A549 (cell line): Measurements from ENCODE around the gene TJP2. TPM values are rescaled to one million over a fixed set of nuclear protein-coding genes. Genes with fewer than 3 reads are reported as not detected.
"Not testable (repeated sequence)": the region's sequence is repeated elsewhere in the genome, so short reads cannot be mapped to it uniquely, and the experiment has no call there.

ENCODE experiments used
- ATAC-seq, 2 experiments: fragments of 200-7000 bp in 1 of 2; fragments of >200 bp in 1 of 2; cut with Nextera tagmentation in 1 of 2; cut with Tn5 transposase in 1 of 2; 3 replicates each; pipeline versions ENCODE4 v1.8.0 to v1.9.1; 2018 to 2020; ENCODE audit warnings: mild to moderate bottlenecking in 1 of 2, moderate library complexity in 1 of 2
- CTCF ChIA-PET: fragments of 300-600 bp; sonication (Branson Sonifier 250); formaldehyde crosslinking; extraction: SDS; loops from one replicate; lab custom pipeline; 2021; ENCODE audit warnings: antibody characterized with exemption, inconsistent platforms; lab: Yijun Ruan, JAX
- POLR2A ChIA-PET: fragments of 350-600 bp; formaldehyde crosslinking; extraction: SDS; loops from one replicate; lab custom pipeline; 2021; ENCODE audit warnings: antibody characterized with exemption, inconsistent platforms; lab: Yijun Ruan, JAX
- DNase-seq, 2 experiments: peaks; one replicate each; pipeline versions ENCODE4 v3.0.0 to v3.0.0-alpha.2; 2011 to 2016; ENCODE audit warnings: low read depth in 1 of 2, low spot score in 1 of 2
- FAIRE-seq: peaks from 2 replicates; lab custom pipeline; 2011; peaks lifted over from hg19 to GRCh38; lab: Jason Lieb, UNC
- H3K27ac ChIP-seq, 2 experiments: fragments of >200 bp; sonication (Bioruptor Twin); formaldehyde crosslinking; 3 replicates each; pipeline ENCODE4 v1.5.1; 2016 to 2017
- H3K4me1 ChIP-seq: fragments of >200 bp; sonication (Bioruptor Twin); formaldehyde crosslinking; 3 replicates; pipeline ENCODE4 v1.6.1; 2016
- H3K4me2 ChIP-seq: fragments of >200 bp; sonication (Bioruptor Twin); formaldehyde crosslinking; 3 replicates; pipeline ENCODE4 v1.6.1; 2016
- H3K4me3 ChIP-seq: fragments of >200 bp; sonication (Bioruptor Twin); formaldehyde crosslinking; 3 replicates; pipeline ENCODE4 v1.5.1; 2016
- H3K9me3 ChIP-seq: fragments of >200 bp; sonication (Bioruptor Twin); formaldehyde crosslinking; 3 replicates; pipeline ENCODE4 v1.6.1; 2016
- EHF ChIP-seq: fragments of 250-450 bp; sonication (Bioruptor Pico); IDR thresholded peaks from 2 replicates; pipeline ENCODE4 v1.5.0; 2020; ENCODE audit warnings: mild to moderate bottlenecking
- EP300 ChIP-seq, 2 experiments: fragments of >200 bp; sonication (Bioruptor Twin); formaldehyde crosslinking; IDR thresholded peaks; 2 replicates in 1 of 2; 3 replicates in 1 of 2; pipeline ENCODE4 v1.6.1; 2016 to 2017
- FOXS1 ChIP-seq: fragments of 250-450 bp; sonication (Bioruptor Pico); IDR thresholded peaks from 2 replicates; pipeline ENCODE4 v1.5.0; 2020; ENCODE audit warnings: mild to moderate bottlenecking, moderate library complexity
- HDAC2 ChIP-seq: fragments of 200-600 bp; sonication (generic); IDR thresholded peaks from 2 replicates; pipeline ENCODE4 v1.6.1; 2016
- HOXA7 ChIP-seq: fragments of 250-450 bp; sonication (Bioruptor Pico); IDR thresholded peaks from 2 replicates; pipeline ENCODE4 v1.5.0; 2020; ENCODE audit warnings: mild to moderate bottlenecking, moderate library complexity
- JUNB ChIP-seq: fragments of >200 bp; sonication (Bioruptor Twin); formaldehyde crosslinking; IDR thresholded peaks from 2 replicates; pipeline ENCODE4 v1.6.1; 2016
- KDM1A ChIP-seq: fragments of 200-600 bp; sonication (generic); IDR thresholded peaks from 2 replicates; pipeline ENCODE4 v1.6.1; 2016; ENCODE audit warnings: low read depth, mild to moderate bottlenecking
- MAFK ChIP-seq: fragments of 450-650 bp; IDR thresholded peaks from 2 replicates; pipeline ENCODE4 v1.6.1; 2014; ENCODE audit not compliant: partially characterized antibody
- NFE2L2 ChIP-seq: fragments of 150-350 bp; conservative IDR thresholded peaks from 2 replicates; pipeline ENCODE4 v1.6.1; 2014; ENCODE audit warnings: low read length
- PHF8 ChIP-seq: fragments of 200-600 bp; sonication (generic); IDR thresholded peaks from 2 replicates; pipeline ENCODE4 v1.6.1; 2016; ENCODE audit warnings: low read depth, mild to moderate bottlenecking, antibody characterized with exemption, moderate library complexity, borderline replicate concordance
- POLR2A ChIP-seq: IDR thresholded peaks from 2 replicates; pipeline ENCODE4 v1.6.1; 2012; ENCODE audit warnings: mild to moderate bottlenecking, low read length
- POLR2AphosphoS2 ChIP-seq: conservative IDR thresholded peaks from 2 replicates; pipeline ENCODE4 v1.6.1; 2012; ENCODE audit warnings: low read length, improper control_type of control experiment, inconsistent platforms
- RAD21 ChIP-seq, 2 experiments: fragments of >200 bp in 1 of 2; sonication (Bioruptor Twin) in 1 of 2; formaldehyde crosslinking in 1 of 2; IDR thresholded peaks in 1 of 2; conservative IDR thresholded peaks in 1 of 2; 2 replicates in 1 of 2; 3 replicates in 1 of 2; pipeline ENCODE4 v1.6.1; 2012 to 2018; ENCODE audit warnings: inconsistent platforms in 1 of 2
- RCOR1 ChIP-seq: fragments of 150-350 bp; IDR thresholded peaks from 2 replicates; pipeline ENCODE4 v1.6.1; 2014; ENCODE audit warnings: antibody characterized with exemption, low read length, low read depth
- RFX5 ChIP-seq: fragments of 450-650 bp; IDR thresholded peaks from 2 replicates; pipeline ENCODE4 v1.7.1; 2014; ENCODE audit warnings: antibody characterized with exemption, mild to moderate bottlenecking, moderate library complexity
- SMC3 ChIP-seq: fragments of >200 bp; sonication (Bioruptor Twin); formaldehyde crosslinking; IDR thresholded peaks from 3 replicates; pipeline ENCODE4 v1.6.1; 2018; ENCODE audit warnings: inconsistent platforms
- ZSCAN20 ChIP-seq: fragments of 250-450 bp; sonication (Bioruptor Pico); IDR thresholded peaks from 2 replicates; pipeline ENCODE4 v1.8.0; 2022; ENCODE audit warnings: mild to moderate bottlenecking, moderate library complexity
- WGBS: methylation state at CpG from one replicate; pipeline ENCODE4 v1.1.6; 2017; ENCODE audit errors: missing lambda C conversion rate; 5-methylcytosine and 5-hydroxymethylcytosine counted together
- polyA plus RNA-seq, 4 experiments: library from polyadenylated mRNA; depleted of rRNA in 3 of 4; stranded (reverse); fragments of >200 nt; fragmentation: RNase III in 1 of 4; extraction: RNeasy Plus Mini Kit Qiagen cat#74134 plus additional on column Dnase treatment in 1 of 4; gene quantifications; 2 replicates in 3 of 4; 3 replicates in 1 of 4; pipeline ENCODE4 v1.2.3, GENCODE V29; 2011 to 2017
- TF ChIP-seq, protein P1 (sequence below): fragments of >200 bp; sonication (Bioruptor Twin); formaldehyde crosslinking; IDR thresholded peaks from 2 replicates; pipeline ENCODE4 v1.6.1; 2016

Gene TJP2
- polyA plus RNA-seq, 2 of the 4 experiments (the other 2 are of a cell fraction), result 1.7 to 3.6 TPM

DNA sequence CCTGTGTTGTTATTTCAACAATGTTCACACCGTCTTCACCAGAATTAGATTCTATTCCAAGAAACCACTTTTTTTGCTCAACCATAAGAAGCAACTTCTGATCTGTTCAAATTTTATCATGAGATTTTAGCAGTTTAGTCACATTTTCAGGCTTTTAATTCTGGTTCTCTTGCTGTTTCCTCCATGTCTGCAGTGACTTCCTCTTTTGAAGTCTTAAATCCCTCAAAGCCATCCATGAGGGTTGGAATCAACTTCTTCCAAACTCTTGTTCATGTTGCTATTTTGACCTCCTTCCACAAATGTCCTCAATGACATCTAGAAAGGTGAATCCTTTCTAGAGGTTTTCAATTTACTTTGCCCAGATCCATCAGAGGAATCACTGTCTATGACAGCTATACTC lies 125.2 kb downstream of the TJP2 start:
- DNase-seq (no peak), FAIRE-seq (no peak), ATAC-seq (no peak)
- WGBS, result 44% methylated on average over 1 of the region's 1 CpG
- Histone ChIP-seq H3K9me3 (no peaks in the 10 kb centered on the region), H3K4me1 (no peaks in the 10 kb centered on the region), H3K27ac (no peak overlapping the region), H3K4me3 (no peak overlapping the region), H3K4me2 (no peak overlapping the region)
- ChIA-PET CTCF (no interaction called here), POLR2A (no interaction called here)
- TF ChIP-seq POLR2AphosphoS2 (no peak), POLR2A (no peak), FOXS1 (CRISPR knock-in tag) (no peak), HOXA7 (CRISPR knock-in tag) (no peak), RCOR1 (no peak), RAD21 (conservative IDR thresholded peaks at IDR 0.05 in 1 of 2, IDR thresholded peaks at IDR 0.05 in 1 of 2) (no peak), KDM1A (no peak)

DNA sequence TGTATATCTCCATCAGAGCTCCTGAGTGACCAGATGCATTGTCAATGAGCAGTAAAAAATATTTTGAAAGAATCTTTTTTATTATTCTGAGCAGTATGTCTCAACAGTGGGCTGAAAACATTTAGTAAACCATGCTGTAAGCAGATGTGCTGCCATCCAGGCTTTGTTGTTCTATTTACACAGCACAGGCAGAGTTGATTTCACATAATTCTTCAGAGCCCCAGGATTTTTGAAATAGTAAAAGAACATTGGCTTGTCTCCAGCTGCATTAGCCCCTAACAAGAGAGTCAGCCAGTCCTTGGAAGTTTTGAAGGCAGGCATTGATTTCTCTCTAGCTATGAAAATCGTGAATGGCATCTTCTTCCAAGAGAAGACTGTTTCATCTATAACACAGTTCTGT lies 125.7 kb downstream of the TJP2 start:
- ChIA-PET CTCF (no interaction called here), POLR2A (no interaction called here)
- H3K4me3 ChIP-seq, result no peak overlapping the region
- ATAC-seq (no peak), FAIRE-seq (no peak), DNase-seq (no peak)
- no peaks in the 10 kb centered on the region for H3K9me3 ChIP-seq
- H3K27ac ChIP-seq, result no peak overlapping the region
- TF ChIP-seq PHF8 (no peak), JUNB (no peak), EP300 (IDR thresholded peaks at IDR 0.05) (no peak), ZSCAN20 (no peak), HDAC2 (no peak)
- TF ChIP-seq, protein P1, sequence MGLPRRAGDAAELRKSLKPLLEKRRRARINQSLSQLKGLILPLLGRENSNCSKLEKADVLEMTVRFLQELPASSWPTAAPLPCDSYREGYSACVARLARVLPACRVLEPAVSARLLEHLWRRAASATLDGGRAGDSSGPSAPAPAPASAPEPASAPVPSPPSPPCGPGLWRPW, result no peak
- WGBS, result 0% methylated on average over 1 of the region's 1 CpG
- no peaks in the 10 kb centered on the region for H3K4me1 ChIP-seq
- H3K4me2 ChIP-seq, result no peak overlapping the region

DNA sequence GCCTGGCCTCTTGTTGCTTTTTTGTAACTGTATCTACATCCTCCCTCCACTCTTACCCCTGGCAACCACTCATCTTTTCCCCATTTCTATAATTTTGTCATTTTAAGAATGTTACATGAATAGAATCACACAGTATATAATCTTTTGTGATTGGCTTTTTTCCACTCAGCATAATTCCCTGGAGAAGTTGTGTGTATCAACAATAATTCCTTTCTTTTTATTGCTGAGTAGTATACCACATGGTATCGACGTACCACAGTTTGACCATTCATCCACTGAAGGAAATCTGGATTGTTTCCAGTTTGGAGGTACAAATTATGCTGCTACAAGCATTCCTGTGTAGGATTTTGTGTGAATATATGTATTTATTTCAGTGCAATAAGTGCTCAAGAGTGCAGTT lies 129.3 kb downstream of the TJP2 start:
- no peaks in the 10 kb centered on the region for H3K9me3 ChIP-seq
- ChIA-PET POLR2A (no interaction called here), CTCF (no interaction called here)
- H3K4me1 ChIP-seq, result no peaks in the 10 kb centered on the region
- WGBS, result 16% methylated on average over 2 of the region's 2 CpGs
- no peak for FAIRE-seq
- no peak for DNase-seq
- no peak overlapping the region for H3K27ac ChIP-seq
- no peak for TF ChIP-seq SMC3
- TF ChIP-seq RFX5, result no peak
- TF ChIP-seq MAFK, result no peak
- ATAC-seq, result no peak
- no peak overlapping the region for H3K4me2 ChIP-seq
- H3K4me3 ChIP-seq, result no peak overlapping the region

DNA sequence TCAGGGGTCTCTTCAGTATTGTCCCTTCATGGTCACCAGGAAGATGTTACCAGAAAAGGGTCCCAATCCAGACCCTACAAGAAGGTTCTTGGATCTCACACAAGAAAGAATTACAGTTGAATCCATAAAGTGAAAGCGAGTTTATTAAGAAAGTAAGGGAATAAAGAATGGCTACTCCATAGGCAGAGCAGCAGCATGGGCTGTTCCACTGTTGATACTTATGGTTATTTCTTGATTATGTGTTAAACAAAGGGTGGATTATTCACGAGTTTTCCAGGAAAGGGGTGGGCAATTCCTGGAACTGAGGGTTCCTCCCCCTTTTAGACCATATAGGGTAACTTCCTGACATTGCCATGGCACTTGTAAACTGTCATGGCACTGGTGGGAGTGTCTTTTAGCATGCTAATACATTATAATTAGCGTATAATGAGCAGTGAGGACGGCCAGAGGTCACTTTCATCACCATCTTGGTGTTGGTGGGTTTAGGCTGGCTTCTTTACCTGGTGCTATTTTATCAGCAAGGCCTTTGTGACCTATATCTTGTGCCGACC lies 132.9 kb downstream of the TJP2 start:
- H3K4me2 ChIP-seq, H3K4me1 ChIP-seq, DNase-seq, ATAC-seq, CTCF ChIA-PET, H3K9me3 ChIP-seq, FAIRE-seq, H3K27ac ChIP-seq, POLR2A ChIA-PET, H3K4me3 ChIP-seq: not testable (repeated sequence)
- WGBS, result 16% methylated on average over 5 of the region's 5 CpGs

DNA sequence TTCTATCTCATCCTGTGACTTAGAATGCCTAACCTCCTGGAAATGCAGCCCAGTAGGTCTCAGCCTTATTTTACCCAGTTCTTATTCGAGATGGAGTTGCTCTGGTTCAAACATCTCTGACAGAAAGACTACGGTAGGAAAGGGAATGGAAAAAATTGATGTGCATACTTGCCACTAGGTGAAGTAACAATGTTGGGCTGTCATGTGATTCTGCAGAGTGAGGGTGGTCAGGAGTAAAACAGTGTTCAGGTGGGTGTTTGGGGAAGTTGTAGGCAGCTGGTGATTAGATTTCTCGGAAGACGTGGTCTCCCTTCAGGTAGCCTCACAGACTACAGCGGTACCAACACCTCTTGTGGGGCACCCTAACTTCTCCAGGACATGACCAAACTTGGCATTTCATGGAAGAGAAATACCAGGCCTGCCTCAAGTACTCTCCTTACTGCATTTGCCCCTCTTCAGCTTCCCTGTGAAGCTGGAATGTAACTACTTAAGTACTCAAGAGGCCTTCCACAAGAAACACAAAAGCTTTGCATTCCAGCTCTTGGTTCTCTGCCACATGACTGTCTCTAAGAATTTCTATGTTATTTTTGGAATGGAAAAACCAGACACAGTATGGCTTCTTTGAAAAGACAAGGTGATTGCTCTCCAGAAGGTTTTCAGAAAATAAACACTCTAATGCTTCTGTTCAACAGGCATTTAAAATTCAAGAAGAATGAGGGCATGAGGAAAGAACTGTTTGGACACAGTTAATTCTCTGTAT lies 133.5 kb downstream of the TJP2 start:
- CTCF ChIA-PET, result no interaction called here
- H3K27ac ChIP-seq, result no peak overlapping the region
- H3K4me3 ChIP-seq, result no peak overlapping the region
- DNase-seq (no peak), FAIRE-seq (no peak), ATAC-seq (no peak)
- POLR2A ChIA-PET, result no interaction called here
- H3K4me2 ChIP-seq, result no peak overlapping the region
- TF ChIP-seq RCOR1 (no peak), POLR2AphosphoS2 (no peak), NFE2L2 (no peak), EHF (CRISPR knock-in tag) (no peak)
- TF ChIP-seq, all 56 proteins: peak for 0
- peaks cover 4% of the 10 kb centered on the region; the same call in 1 of the 3 replicates for H3K9me3 ChIP-seq
- H3K4me1 ChIP-seq, result no peaks in the 10 kb centered on the region
- WGBS, result 63% methylated on average over 5 of the region's 5 CpGs
